HG03460 (cell line): ENCODE measurements around the gene SRRM1.

Experiments
- ATAC-seq: cut with Tn5 transposase; IDR thresholded peaks from one replicate; pipeline ENCODE4 v1.9.1; 2021; ENCODE audit not compliant: unreplicated experiment

Gene SRRM1

DNA sequence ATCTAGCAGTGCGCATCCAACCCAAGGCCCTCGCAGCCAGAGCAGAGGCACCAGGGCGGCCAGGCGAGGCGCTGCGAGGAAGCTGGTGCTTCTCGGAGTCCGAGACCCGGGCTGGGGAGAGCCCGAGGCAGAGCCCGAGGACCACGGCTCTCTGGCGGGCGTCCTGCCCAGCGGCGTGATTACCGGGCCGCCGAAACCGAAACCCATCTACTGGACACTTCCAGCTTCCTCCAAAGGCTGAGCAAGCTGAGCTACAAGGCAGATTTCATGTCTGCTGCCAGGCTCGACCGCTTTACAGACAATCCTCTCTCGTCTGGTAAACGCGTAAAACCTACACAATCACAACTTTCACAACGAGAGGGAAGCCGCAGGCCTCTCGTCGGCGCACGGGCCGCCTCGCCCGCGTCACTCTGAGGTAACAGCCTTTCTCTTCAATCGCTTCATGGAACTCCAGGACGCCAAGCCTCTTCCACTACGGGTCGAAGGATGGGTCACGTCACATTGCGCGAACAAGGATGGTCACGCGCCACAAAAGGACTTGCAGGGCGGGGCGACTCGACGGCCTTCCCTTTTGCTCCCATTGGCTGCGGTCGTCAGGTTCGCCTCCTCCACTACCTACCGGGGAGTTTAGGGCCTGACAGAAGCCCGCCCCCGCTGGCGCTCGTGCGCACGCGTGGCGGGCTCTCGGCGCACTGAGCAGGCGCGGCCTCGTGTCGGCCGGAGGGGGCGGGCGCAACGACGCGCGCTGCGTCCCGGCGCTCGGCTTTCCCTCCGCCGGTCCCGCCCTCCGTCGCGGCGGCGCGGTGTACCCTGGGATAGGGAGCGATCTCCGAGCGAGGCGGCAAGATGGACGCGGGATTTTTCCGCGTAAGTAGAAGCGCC, at the start of gene SRRM1:
Gene SRRM1, plus strand, starts transcription at position 822 of the 882 bp plus-strand sequence. Its CDS starts 25 bp downstream, at position 847.
- ATAC-seq = peak; percentile 83

- no peak for ATAC-seq
Measured at GRCh38 chr1:24594328-24594598, 48.8 kb upstream of the SRRM1 start.

GRCh38 chr1:24596401-24596880, 46.7 kb upstream of the SRRM1 start:
- ATAC-seq = no peak

- no peak for ATAC-seq
Measured at GRCh38 chr1:24599265-24599664, 43.8 kb upstream of the SRRM1 start.

- no peak for ATAC-seq
Measured at GRCh38 chr1:24600551-24600950, 42.6 kb upstream of the SRRM1 start.

DNA sequence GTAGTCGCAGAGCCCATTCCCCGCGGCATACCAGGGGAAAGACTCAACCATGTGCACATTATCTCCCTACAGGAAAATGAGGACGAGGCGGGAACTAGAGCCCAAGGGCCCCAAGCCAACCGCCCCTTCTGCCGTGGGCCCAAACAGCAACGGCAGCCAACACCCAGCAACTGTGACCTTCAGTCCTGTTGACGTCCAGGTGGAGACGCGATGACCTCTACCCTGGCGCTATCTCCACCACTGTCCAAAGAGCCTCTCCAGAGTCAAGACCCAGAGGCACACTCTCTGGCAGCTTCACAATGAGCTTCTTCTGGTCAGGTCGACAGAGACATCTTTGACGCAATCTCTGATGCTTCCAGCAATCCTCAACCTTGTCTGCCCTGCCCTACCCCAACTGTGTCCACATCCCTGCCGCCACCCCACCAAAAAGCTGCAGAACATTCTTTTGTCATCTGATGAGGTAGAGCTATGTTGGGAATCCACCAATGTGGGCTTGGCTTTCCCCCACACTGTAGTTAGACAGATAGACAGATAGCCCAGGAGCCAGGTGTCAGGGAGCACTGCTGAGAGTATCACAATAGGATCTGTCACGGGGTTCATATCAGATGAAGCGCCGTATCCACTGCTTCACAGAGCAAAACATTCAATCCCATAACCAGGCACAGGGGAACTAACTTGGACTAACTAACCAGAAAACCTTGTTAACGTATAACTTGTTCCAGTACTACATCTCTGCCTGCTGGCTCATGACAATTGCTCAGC, 37.4 kb upstream of the SRRM1 start:
- ATAC-seq = no peak

- ATAC-seq = no peak
Measured at GRCh38 chr1:24606296-24606605, 36.9 kb upstream of the SRRM1 start.

DNA sequence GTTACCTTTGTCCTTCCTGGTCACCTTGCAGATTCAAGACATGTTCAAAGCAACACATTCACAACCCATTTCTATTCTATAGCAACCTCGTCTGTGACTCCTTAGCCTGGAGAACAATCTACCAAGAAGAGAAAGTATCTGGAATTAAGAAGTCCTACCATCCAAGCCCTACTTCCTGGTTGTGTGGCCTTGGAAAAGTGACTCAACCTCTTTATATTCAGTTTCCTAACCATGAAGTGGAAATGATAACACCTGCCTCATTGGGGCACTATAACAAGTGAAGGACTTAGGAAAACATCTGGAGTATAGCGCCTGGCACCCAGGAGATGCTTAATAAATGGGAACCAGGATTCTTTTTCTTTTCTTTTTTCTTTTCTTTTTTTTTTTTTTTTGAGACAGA, 36.5 kb upstream of the SRRM1 start:
- ATAC-seq = no peak

DNA sequence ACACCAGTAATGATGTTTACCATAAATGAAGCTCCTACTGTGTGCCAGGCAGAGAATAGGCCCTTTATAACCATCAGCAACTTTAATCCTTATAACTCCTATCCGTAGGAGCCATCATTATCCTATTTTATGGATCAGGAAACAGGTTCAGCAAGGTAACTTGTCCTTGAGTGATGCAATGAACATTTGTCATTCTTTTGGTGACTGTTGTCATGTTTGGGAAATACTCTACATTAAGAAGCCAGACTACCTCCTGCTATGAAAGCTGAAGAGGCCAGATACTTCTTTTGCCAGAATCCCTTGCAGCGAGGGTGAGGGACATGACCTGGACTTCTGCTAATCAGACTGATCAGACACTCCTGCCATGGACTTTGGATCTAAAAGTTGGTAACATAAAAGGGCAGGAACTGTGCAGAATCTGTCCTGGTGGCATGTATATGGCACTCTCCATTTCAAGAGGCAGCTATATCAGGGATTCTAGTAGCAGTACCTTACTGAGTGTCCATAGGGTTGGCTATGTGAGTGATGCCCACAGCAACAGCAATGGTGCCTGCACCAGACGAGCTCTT, 33.1 kb upstream of the SRRM1 start:
- no peak for ATAC-seq

- no peak for ATAC-seq
Measured at GRCh38 chr1:24619376-24619775, 23.7 kb upstream of the SRRM1 start.

GRCh38 chr1:24620678-24621077, 22.4 kb upstream of the SRRM1 start:
- no peak for ATAC-seq

DNA sequence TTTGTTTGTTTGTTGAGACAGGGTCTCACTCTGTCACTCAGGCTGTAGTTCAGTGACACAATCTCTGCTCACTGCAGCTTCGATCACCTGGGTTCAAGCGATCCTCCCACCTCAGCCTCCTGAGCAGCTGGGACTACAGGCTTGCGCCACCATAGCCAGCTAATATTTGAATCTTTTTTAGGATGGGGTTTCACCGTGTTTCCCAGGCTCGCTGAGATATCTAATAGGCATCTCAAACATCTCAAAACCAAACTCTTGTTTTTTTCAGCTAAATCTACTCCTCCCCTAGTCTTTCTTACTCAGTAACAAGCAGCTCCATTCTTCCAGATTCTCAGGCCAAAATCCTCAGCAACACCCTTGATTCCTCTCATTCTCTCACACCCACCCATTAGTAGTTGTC, 22.0 kb upstream of the SRRM1 start:
- ATAC-seq = no peak

GRCh38 chr1:24622218-24622617, 20.9 kb upstream of the SRRM1 start:
- no peak for ATAC-seq

DNA sequence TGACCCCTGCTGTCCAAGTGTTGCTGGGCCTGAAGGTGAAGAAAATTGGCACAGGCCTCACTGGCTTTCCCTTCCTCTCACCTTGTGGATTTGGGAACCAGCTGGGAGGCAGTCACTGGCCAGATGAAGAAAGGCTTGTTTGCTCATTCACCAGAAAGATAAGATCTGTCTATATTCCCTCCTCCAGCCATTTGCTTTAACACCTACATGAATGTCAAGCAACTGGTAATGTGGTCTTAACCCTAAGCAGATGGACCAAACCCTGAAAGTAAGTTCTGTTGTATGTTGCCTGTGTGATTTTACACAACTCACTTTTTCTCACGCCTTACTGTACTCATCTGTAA, 10.3 kb upstream of the SRRM1 start:
- ATAC-seq = no peak

DNA sequence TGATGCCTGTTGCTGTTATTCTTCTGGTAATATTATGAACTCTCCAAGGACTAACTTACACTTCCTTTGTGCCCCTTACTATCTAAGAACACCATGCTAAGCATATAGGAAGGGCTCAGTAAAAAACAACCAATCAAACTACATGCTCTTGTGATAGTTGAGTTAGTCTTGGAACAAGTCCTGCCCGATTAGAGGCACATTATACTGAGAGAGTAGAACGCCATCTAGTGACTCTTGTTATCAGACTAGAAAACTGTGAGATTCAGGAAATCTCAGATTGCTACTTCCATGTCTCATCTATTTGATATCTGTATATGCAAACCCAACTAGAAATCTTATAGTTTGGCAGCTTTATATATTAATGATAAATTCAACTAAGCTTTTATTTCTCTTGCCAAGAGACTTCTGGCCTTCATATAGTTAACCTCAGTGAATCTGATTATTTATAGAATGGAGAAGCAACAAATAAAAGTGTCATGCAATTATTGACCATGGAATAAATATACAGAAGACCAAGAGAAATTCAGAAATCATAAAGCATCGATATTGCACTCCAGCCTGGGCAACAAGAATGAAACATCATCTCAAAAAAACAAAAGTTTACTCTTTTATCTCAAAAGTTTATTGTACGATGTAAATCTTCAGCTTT, 7.8 kb upstream of the SRRM1 start:
- no peak for ATAC-seq

GRCh38 chr1:24636661-24637357, 6.3 kb upstream of the SRRM1 start:
- ATAC-seq = no peak

- ATAC-seq = no peak
Measured at GRCh38 chr1:24639094-24639493, 4.0 kb upstream of the SRRM1 start.

DNA sequence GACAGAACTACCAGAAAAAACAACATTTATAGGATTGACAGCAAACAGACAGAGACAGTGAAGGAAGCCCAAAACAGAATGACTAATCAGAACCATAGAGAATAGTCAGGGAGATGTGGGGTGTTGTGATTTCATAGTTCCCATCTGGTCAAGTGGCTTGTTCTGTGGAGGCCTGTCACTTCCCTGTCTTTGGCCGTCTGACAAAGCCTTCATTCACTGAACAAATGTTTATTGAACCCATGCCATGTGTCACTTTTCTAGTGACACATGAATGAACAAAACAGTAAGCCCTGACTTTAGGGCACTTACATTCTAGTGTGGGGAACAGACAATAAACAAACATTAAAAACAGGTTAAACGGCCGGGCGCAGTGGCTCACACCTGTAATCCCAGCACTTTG, 3.2 kb upstream of the SRRM1 start:
- ATAC-seq = no peak

DNA sequence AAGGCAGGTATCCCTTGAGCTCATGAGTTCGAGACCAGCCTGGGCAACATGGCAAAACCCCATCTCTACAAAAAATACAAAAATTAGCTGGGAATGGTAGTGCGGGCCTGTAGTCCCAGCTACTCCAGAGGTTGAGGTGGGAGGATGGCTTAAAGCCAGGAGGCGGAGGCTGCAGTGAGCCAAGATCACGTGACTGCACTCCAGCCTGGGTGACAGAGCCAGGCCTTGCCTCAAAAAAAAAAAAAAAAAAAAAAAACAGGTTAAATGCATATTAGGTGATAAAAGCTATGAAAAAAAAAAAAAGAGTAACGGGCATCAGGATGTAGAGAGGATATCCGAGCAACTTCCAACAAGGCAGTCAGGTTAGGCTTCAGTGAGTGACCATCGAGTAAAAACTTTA, 2.8 kb upstream of the SRRM1 start:
- no peak for ATAC-seq

DNA sequence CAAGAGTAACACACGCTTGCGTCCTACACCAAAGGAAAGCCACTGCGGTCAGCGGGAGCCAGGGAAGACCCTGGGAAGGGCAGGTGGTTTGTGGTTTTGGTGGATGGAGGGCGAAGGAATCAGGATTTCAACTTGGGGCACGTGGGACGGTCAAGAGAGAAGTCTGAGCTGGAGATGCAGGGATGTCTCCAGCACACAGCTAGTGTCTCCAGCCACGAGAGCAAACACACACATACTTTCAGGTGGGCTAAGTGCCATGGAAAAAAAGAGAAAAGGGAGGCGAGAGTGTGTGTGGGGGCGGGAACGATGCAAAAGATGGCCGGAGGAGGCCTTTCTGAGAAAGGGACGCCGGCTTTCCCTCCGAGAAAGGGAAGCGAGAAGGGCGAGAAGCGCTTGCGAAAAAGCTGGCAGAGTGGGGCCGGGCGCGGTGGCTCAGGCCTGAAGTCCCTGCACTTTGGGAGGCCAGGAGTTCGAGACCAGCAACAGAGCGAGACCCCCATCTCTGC, 1.4 kb upstream of the SRRM1 start:
- ATAC-seq = no peak
